ENCODE data around the gene AIFM3.

GRCh38 chr22:20922141-20922751 lies 44.8 kb upstream of the AIFM3 start:
- no peak for TF ChIP-seq CTCF (IDR thresholded peaks at IDR 0.05; ENCODE audit: borderline replicate concordance, extremely low read depth, low read length, poor library complexity, severe bottlenecking)
- no peak for TF ChIP-seq EZH2 (IDR thresholded peaks at IDR 0.05; ENCODE audit: borderline replicate concordance, low read depth, low read length, severe bottlenecking)
